Measurements from ENCODE around the gene LAIR1.
"Not testable (repeated sequence)": the region's sequence is repeated elsewhere in the genome, so short reads cannot be mapped to it uniquely, and the experiment has no call there.

LAIR1 gene

GRCh38 chr19:54375181-54375938 is 10.6 kb upstream of the LAIR1 start:
- not testable (repeated sequence) for DNase-seq

- peak; percentile 32 for DNase-seq
Observed at GRCh38 chr19:54373781-54374631, 9.3 kb upstream of the LAIR1 start.

GRCh38 chr19:54371453-54371852 is 6.7 kb upstream of the LAIR1 start:
- DNase-seq: not testable (repeated sequence)

- DNase-seq: peak; percentile 52
Observed at GRCh38 chr19:54370434-54370796, 5.7 kb upstream of the LAIR1 start.

GRCh38 chr19:54369688-54370433 is 5.1 kb upstream of the LAIR1 start:
- not testable (repeated sequence) for DNase-seq

GRCh38 chr19:54369082-54369687 is 4.5 kb upstream of the LAIR1 start:
- DNase-seq: peak; percentile 48

- DNase-seq: no peak
Observed at GRCh38 chr19:54366811-54367210, 2.1 kb upstream of the LAIR1 start.

GRCh38 chr19:54365798-54366197 is 1.1 kb upstream of the LAIR1 start:
- not testable (repeated sequence) for DNase-seq

GRCh38 chr19:54361680-54362422 is 2.9 kb downstream of the LAIR1 start:
- peak; percentile 55 for DNase-seq

- DNase-seq: not testable (repeated sequence)
Observed at GRCh38 chr19:54359149-54359820, 5.4 kb downstream of the LAIR1 start.

GRCh38 chr19:54357381-54357780 is 7.3 kb downstream of the LAIR1 start:
- no peak for DNase-seq

- DNase-seq: no peak
Observed at GRCh38 chr19:54356444-54357056, 8.2 kb downstream of the LAIR1 start.

- DNase-seq: no peak
Observed at GRCh38 chr19:54355675-54356074, 9.1 kb downstream of the LAIR1 start.

- DNase-seq: no peak
Observed at GRCh38 chr19:54354761-54355160, 10.0 kb downstream of the LAIR1 start.

GRCh38 chr19:54352546-54352945 is 12.2 kb downstream of the LAIR1 start:
- no peak for DNase-seq

- no peak for DNase-seq
Observed at GRCh38 chr19:54352041-54352440, 12.7 kb downstream of the LAIR1 start.

GRCh38 chr19:54351474-54351873 is 13.3 kb downstream of the LAIR1 start:
- no peak for DNase-seq

GRCh38 chr19:54345938-54346386 is 18.8 kb downstream of the LAIR1 start:
- DNase-seq: no peak

- no peak for DNase-seq
Observed at GRCh38 chr19:54343868-54344267, 20.9 kb downstream of the LAIR1 start.

- no peak for DNase-seq
Observed at GRCh38 chr19:54341295-54341694, 23.4 kb downstream of the LAIR1 start.
